ENCODE measurements around the gene ZNF488. TPM values are rescaled to one million over a fixed set of nuclear protein-coding genes. Genes with fewer than 3 reads are reported as not detected.
A peak's percentile ranks its signal among the peaks of the same experiment; 100 is the strongest.

Gene ZNF488
- total and polyA plus RNA-seq, 8 donors: 0.43 to 15.1 (median 0.62) TPM; not detected in 2

GRCh38 chr10:47405857-47406547 lies 21.9 kb upstream of the ZNF488 start:
- no peaks in the 10 kb centered on the region for H3K27me3 ChIP-seq
- intact Hi-C loops (cut with DNase I; ENCODE audit: low total_unique reads): no loop called here
- no peaks in the 10 kb centered on the region for H3K9me3 ChIP-seq
- WGBS, 5 donors: 82 to 92% (median 84%) methylated on average over 10 to 11 of the region's 11 CpGs
- no peaks in the 10 kb centered on the region for H3K36me3 ChIP-seq
- no peak overlapping the region for H3K4me3 ChIP-seq
- peaks cover 0 to 23% (median 17%) of the 10 kb centered on the region in 4 donors for H3K4me1 ChIP-seq
- no peak for TF ChIP-seq CTCF (IDR thresholded peaks at IDR 0.05)
- no peak for TF ChIP-seq POLR2AphosphoS5 (IDR thresholded peaks at IDR 0.05)
- no peak for TF ChIP-seq EP300 (IDR thresholded peaks at IDR 0.05)
- TF ChIP-seq POLR2A (IDR thresholded peaks at IDR 0.05): no peak
- peak overlapping the region in 3 of 5 donors; percentile 64 to 80 (median 73) for H3K27ac ChIP-seq
- no peak for DNase-seq

GRCh38 chr10:47404937-47405336 lies 20.8 kb upstream of the ZNF488 start:
- no peak for DNase-seq
- no peak overlapping the region for H3K4me3 ChIP-seq
- intact Hi-C loops (cut with DNase I; ENCODE audit: low total_unique reads): no loop called here
- TF ChIP-seq POLR2A (IDR thresholded peaks at IDR 0.05) (no peak), EP300 (IDR thresholded peaks at IDR 0.05) (no peak), CTCF (IDR thresholded peaks at IDR 0.05) (no peak), POLR2AphosphoS5 (IDR thresholded peaks at IDR 0.05) (no peak)
- H3K27me3 ChIP-seq: no peaks in the 10 kb centered on the region
- no peaks in the 10 kb centered on the region for H3K9me3 ChIP-seq
- WGBS, 5 donors: 89 to 100% (median 94%) methylated on average over 2 of the region's 2 CpGs
- H3K27ac ChIP-seq: no peak overlapping the region
- peaks cover 0 to 23% (median 17%) of the 10 kb centered on the region in 4 donors for H3K4me1 ChIP-seq
- no peaks in the 10 kb centered on the region for H3K36me3 ChIP-seq

GRCh38 chr10:47404446-47404845 lies 20.4 kb upstream of the ZNF488 start:
- no peak for DNase-seq
- intact Hi-C loops (cut with DNase I; ENCODE audit: low total_unique reads): no loop called here

More at GRCh38 chr10:47404446-47404845, 20.4 kb upstream of the ZNF488 start:
- H3K27ac ChIP-seq: no peak overlapping the region
- no peaks in the 10 kb centered on the region for H3K27me3 ChIP-seq
- TF ChIP-seq POLR2A (IDR thresholded peaks at IDR 0.05) (no peak), POLR2AphosphoS5 (IDR thresholded peaks at IDR 0.05) (no peak), CTCF (IDR thresholded peaks at IDR 0.05) (no peak), EP300 (IDR thresholded peaks at IDR 0.05) (no peak)
- H3K4me1 ChIP-seq: peaks cover 0 to 23% (median 17%) of the 10 kb centered on the region in 4 donors
- H3K36me3 ChIP-seq: no peaks in the 10 kb centered on the region
- WGBS, 5 donors: 79 to 86% (median 83%) methylated on average over 6 of the region's 6 CpGs
- H3K4me3 ChIP-seq: no peak overlapping the region
- no peaks in the 10 kb centered on the region for H3K9me3 ChIP-seq
